Activated CD4-positive, alpha-beta T cell treated with anti-CD3 and anti-CD28 coated beads, Interleukin-2, amount 10 ng/mL, durations not matched to agents 24 days and 14 days (primary cell): ENCODE results near the gene ACSBG1. TPM values are rescaled to one million over a fixed set of nuclear protein-coding genes. Genes with fewer than 3 reads are reported as not detected.
A peak's percentile ranks its signal among the peaks of the same experiment; 100 is the strongest.
"Not testable (repeated sequence)": the region's sequence is repeated elsewhere in the genome, so short reads cannot be mapped to it uniquely, and the experiment has no call there.

Experiments used
- DNase-seq: peaks from one replicate; pipeline ENCODE4 v3.0.0; 2022
- H3K27ac Mint-ChIP-seq: one replicate; pipeline ENCODE4 v1.8.0; 2022; ENCODE audit warnings: mild to moderate bottlenecking, mixed read lengths
- H3K27me3 Mint-ChIP-seq: one replicate; pipeline ENCODE4 v1.8.0; 2022; ENCODE audit warnings: mixed read lengths
- H3K36me3 Mint-ChIP-seq: one replicate; pipeline ENCODE4 v1.8.0; 2022; ENCODE audit warnings: low read depth, mild to moderate bottlenecking, mixed read lengths
- H3K4me1 Mint-ChIP-seq: one replicate; pipeline ENCODE4 v1.8.0; 2021; ENCODE audit warnings: mixed read lengths
- H3K4me3 Mint-ChIP-seq: one replicate; pipeline ENCODE4 v1.8.0; 2022; ENCODE audit warnings: mild to moderate bottlenecking, moderate library complexity, mixed read lengths
- H3K9me3 Mint-ChIP-seq: one replicate; pipeline ENCODE4 v1.8.0; 2021; ENCODE audit warnings: mixed read lengths
- intact Hi-C: fragments of 100-400 bp; cut with micrococcal nuclease; formaldehyde crosslinking; loops from one replicate; pipeline ENCODE4 v1.15.1; 2023
- total RNA-seq: library from RNA; stranded (reverse); gene quantifications from 2 replicates; pipeline ENCODE4 v1.2.3, GENCODE V29; 2022

The ACSBG1 gene
- total RNA-seq, 1 donor from 2014 or later: not detected

GRCh38 chr15:78263351-78263781 is 29.0 kb upstream of the ACSBG1 start:
- intact Hi-C loops: no loop called here
- H3K27ac Mint-ChIP-seq: peak overlapping the region; percentile 79
- no peak for DNase-seq
- H3K27me3 Mint-ChIP-seq: no peaks in the 10 kb centered on the region
- peak overlapping the region; percentile 67 for H3K4me3 Mint-ChIP-seq
- peaks cover 10% of the 10 kb centered on the region for H3K36me3 Mint-ChIP-seq
- H3K9me3 Mint-ChIP-seq: no peaks in the 10 kb centered on the region
- H3K4me1 Mint-ChIP-seq: peaks cover 19% of the 10 kb centered on the region

GRCh38 chr15:78261062-78261461 is 26.7 kb upstream of the ACSBG1 start:
- Mint-ChIP-seq H3K27ac (no peak overlapping the region), H3K27me3 (no peaks in the 10 kb centered on the region), H3K4me1 (peaks cover 9% of the 10 kb centered on the region), H3K4me3 (no peak overlapping the region), H3K36me3 (peaks cover 6% of the 10 kb centered on the region), H3K9me3 (no peaks in the 10 kb centered on the region)
- DNase-seq: no peak
- intact Hi-C loops: no loop called here

- Mint-ChIP-seq H3K27me3 (no peaks in the 10 kb centered on the region), H3K4me1 (peaks cover 4% of the 10 kb centered on the region), H3K27ac (no peak overlapping the region), H3K4me3 (no peak overlapping the region), H3K9me3 (no peaks in the 10 kb centered on the region), H3K36me3 (peaks cover 2% of the 10 kb centered on the region)
- DNase-seq: no peak
- intact Hi-C loops: no loop called here
These were observed 26.1 kb upstream of the ACSBG1 start for GRCh38 chr15:78260489-78260888.

- DNase-seq: no peak
- Mint-ChIP-seq H3K36me3 (no peaks in the 10 kb centered on the region), H3K27ac (no peak overlapping the region), H3K27me3 (no peaks in the 10 kb centered on the region), H3K9me3 (no peaks in the 10 kb centered on the region), H3K4me1 (no peaks in the 10 kb centered on the region), H3K4me3 (no peak overlapping the region)
- intact Hi-C loops: no loop called here
These were observed 24.9 kb upstream of the ACSBG1 start for GRCh38 chr15:78259232-78259631.

- Mint-ChIP-seq H3K4me1 (no peaks in the 10 kb centered on the region), H3K36me3 (no peaks in the 10 kb centered on the region), H3K27me3 (no peaks in the 10 kb centered on the region), H3K4me3 (no peak overlapping the region), H3K9me3 (no peaks in the 10 kb centered on the region), H3K27ac (no peak overlapping the region)
- intact Hi-C loops: no loop called here
- DNase-seq: no peak
These were observed 23.3 kb upstream of the ACSBG1 start for GRCh38 chr15:78257681-78258080.

- H3K4me3 Mint-ChIP-seq: no peak overlapping the region
These were observed 21.7 kb upstream of the ACSBG1 start for GRCh38 chr15:78256044-78256437.

GRCh38 chr15:78255421-78256043 is 21.2 kb upstream of the ACSBG1 start:
- H3K36me3 Mint-ChIP-seq: no peaks in the 10 kb centered on the region
- H3K4me3 Mint-ChIP-seq: no peak overlapping the region
- no peaks in the 10 kb centered on the region for H3K4me1 Mint-ChIP-seq
- H3K27ac Mint-ChIP-seq: no peak overlapping the region
- intact Hi-C loops: no loop called here
- no peak for DNase-seq
- H3K9me3 Mint-ChIP-seq: no peaks in the 10 kb centered on the region
- peaks cover 5% of the 10 kb centered on the region for H3K27me3 Mint-ChIP-seq

More at GRCh38 chr15:78256044-78256437, 21.7 kb upstream of the ACSBG1 start:
- Mint-ChIP-seq H3K36me3 (no peaks in the 10 kb centered on the region), H3K4me1 (no peaks in the 10 kb centered on the region), H3K27ac (no peak overlapping the region), H3K27me3 (peaks cover 5% of the 10 kb centered on the region), H3K9me3 (no peaks in the 10 kb centered on the region)
- intact Hi-C loops: no loop called here
- no peak for DNase-seq

- Mint-ChIP-seq H3K27ac (no peak overlapping the region), H3K4me1 (no peaks in the 10 kb centered on the region), H3K9me3 (no peaks in the 10 kb centered on the region), H3K4me3 (no peak overlapping the region), H3K36me3 (no peaks in the 10 kb centered on the region), H3K27me3 (peaks cover 5% of the 10 kb centered on the region)
- intact Hi-C loops: no loop called here
- DNase-seq: no peak
These were observed 16.8 kb upstream of the ACSBG1 start for GRCh38 chr15:78251136-78251535.

GRCh38 chr15:78249131-78249530 is 14.8 kb upstream of the ACSBG1 start:
- H3K27me3 Mint-ChIP-seq: peaks cover 5% of the 10 kb centered on the region
- no peaks in the 10 kb centered on the region for H3K9me3 Mint-ChIP-seq
- H3K27ac Mint-ChIP-seq: no peak overlapping the region
- intact Hi-C loops: no loop called here
- H3K4me3 Mint-ChIP-seq: no peak overlapping the region
- no peaks in the 10 kb centered on the region for H3K4me1 Mint-ChIP-seq
- DNase-seq: no peak
- no peaks in the 10 kb centered on the region for H3K36me3 Mint-ChIP-seq

GRCh38 chr15:78247911-78248310 is 13.5 kb upstream of the ACSBG1 start:
- DNase-seq: no peak
- no peaks in the 10 kb centered on the region for H3K4me1 Mint-ChIP-seq
- H3K4me3 Mint-ChIP-seq: no peak overlapping the region
- H3K27ac Mint-ChIP-seq: no peak overlapping the region
- H3K27me3 Mint-ChIP-seq: peaks cover 5% of the 10 kb centered on the region
- no peaks in the 10 kb centered on the region for H3K9me3 Mint-ChIP-seq
- no peaks in the 10 kb centered on the region for H3K36me3 Mint-ChIP-seq
- intact Hi-C loops: no loop called here

GRCh38 chr15:78245976-78246620 is 11.7 kb upstream of the ACSBG1 start:
- intact Hi-C loops: not testable (repeated sequence)

GRCh38 chr15:78245392-78245791 is 11.0 kb upstream of the ACSBG1 start:
- H3K27me3 Mint-ChIP-seq, H3K36me3 Mint-ChIP-seq, H3K4me1 Mint-ChIP-seq, H3K9me3 Mint-ChIP-seq, DNase-seq, intact Hi-C loops, H3K27ac Mint-ChIP-seq, H3K4me3 Mint-ChIP-seq: not testable (repeated sequence)

More at GRCh38 chr15:78245976-78246620, 11.7 kb upstream of the ACSBG1 start:
- DNase-seq, H3K36me3 Mint-ChIP-seq, H3K4me1 Mint-ChIP-seq, H3K4me3 Mint-ChIP-seq, H3K9me3 Mint-ChIP-seq, H3K27ac Mint-ChIP-seq, H3K27me3 Mint-ChIP-seq: not testable (repeated sequence)

GRCh38 chr15:78244893-78245292 is 10.5 kb upstream of the ACSBG1 start:
- Mint-ChIP-seq H3K36me3 (no peaks in the 10 kb centered on the region), H3K4me1 (peaks cover 3% of the 10 kb centered on the region), H3K27ac (no peak overlapping the region), H3K27me3 (peaks cover 1% of the 10 kb centered on the region), H3K9me3 (no peaks in the 10 kb centered on the region), H3K4me3 (no peak overlapping the region)
- intact Hi-C loops: loop anchor here (5.0 kb wide), 2 partner anchors 113 to 288 kb away; partner anchors contain the start of gene CIB2
- DNase-seq: no peak

GRCh38 chr15:78244101-78244500 is 9.7 kb upstream of the ACSBG1 start:
- Mint-ChIP-seq H3K9me3 (no peaks in the 10 kb centered on the region), H3K27me3 (peaks cover 2% of the 10 kb centered on the region), H3K36me3 (no peaks in the 10 kb centered on the region), H3K4me3 (no peak overlapping the region), H3K27ac (no peak overlapping the region), H3K4me1 (peaks cover 3% of the 10 kb centered on the region)
- intact Hi-C loops: loop anchor here (5.0 kb wide), 2 partner anchors 112 to 287 kb away; partner anchors contain the start of gene CIB2
- no peak for DNase-seq
